ENCODE results near the gene BICC1. TPM values are rescaled to one million over a fixed set of nuclear protein-coding genes. Genes with fewer than 3 reads are reported as not detected.

BICC1 gene
- total RNA-seq, 1 experiment from 2014 or later = 7.9 TPM

GRCh38 chr10:58515291-58515941, 2.7 kb downstream of the BICC1 start:
- DNase-seq (ENCODE audit: low read depth) = no peak

GRCh38 chr10:58516119-58516518, 3.4 kb downstream of the BICC1 start:
- DNase-seq (ENCODE audit: low read depth) = no peak

GRCh38 chr10:58516671-58517070, 4.0 kb downstream of the BICC1 start:
- DNase-seq (ENCODE audit: low read depth) = no peak

- peak; percentile 4 for DNase-seq (ENCODE audit: low read depth)
Observed at GRCh38 chr10:58517081-58517480, 4.4 kb downstream of the BICC1 start.

GRCh38 chr10:58517491-58518355, 5.1 kb downstream of the BICC1 start:
- no peak for DNase-seq (ENCODE audit: low read depth)

- DNase-seq (ENCODE audit: low read depth) = peak; percentile 26
Observed at GRCh38 chr10:58518775-58519174, 6.1 kb downstream of the BICC1 start.

- no peak for DNase-seq (ENCODE audit: low read depth)
Observed at GRCh38 chr10:58529077-58529728, 16.5 kb downstream of the BICC1 start.

- peak; percentile 76 for DNase-seq (ENCODE audit: low read depth)
Observed at GRCh38 chr10:58531084-58531695, 18.5 kb downstream of the BICC1 start.

- no peak for DNase-seq (ENCODE audit: low read depth)
Observed at GRCh38 chr10:58535311-58535710, 22.6 kb downstream of the BICC1 start.

GRCh38 chr10:58543141-58543540, 30.5 kb downstream of the BICC1 start:
- no peak for DNase-seq (ENCODE audit: low read depth)

- DNase-seq (ENCODE audit: low read depth) = no peak
Observed at GRCh38 chr10:58544135-58544534, 31.5 kb downstream of the BICC1 start.

GRCh38 chr10:58545427-58545826, 32.8 kb downstream of the BICC1 start:
- no peak for DNase-seq (ENCODE audit: low read depth)

- no peak for DNase-seq (ENCODE audit: low read depth)
Observed at GRCh38 chr10:58546137-58546536, 33.5 kb downstream of the BICC1 start.

- DNase-seq (ENCODE audit: low read depth) = no peak
Observed at GRCh38 chr10:58546722-58547445, 34.2 kb downstream of the BICC1 start.

GRCh38 chr10:58547963-58548362, 35.3 kb downstream of the BICC1 start:
- no peak for DNase-seq (ENCODE audit: low read depth)

GRCh38 chr10:58554316-58554715, 41.6 kb downstream of the BICC1 start:
- no peak for DNase-seq (ENCODE audit: low read depth)

GRCh38 chr10:58555170-58555929, 42.7 kb downstream of the BICC1 start:
- no peak for DNase-seq (ENCODE audit: low read depth)

GRCh38 chr10:58555930-58556311, 43.2 kb downstream of the BICC1 start:
- no peak for DNase-seq (ENCODE audit: low read depth)

- no peak for DNase-seq (ENCODE audit: low read depth)
Observed at GRCh38 chr10:58556516-58557165, 44.0 kb downstream of the BICC1 start.

- DNase-seq (ENCODE audit: low read depth) = no peak
Observed at GRCh38 chr10:58557714-58558113, 45.0 kb downstream of the BICC1 start.

Measured in HT1080 (cell line).